HCT116 (cell line): ENCODE results near the gene GNPTAB. TPM values are rescaled to one million over a fixed set of nuclear protein-coding genes. Genes with fewer than 3 reads are reported as not detected.

Experiments
- ATAC-seq: fragments of 200-7000 bp; cut with Tn5 transposase; 2 replicates; pipeline ENCODE4 v1.9.1; 2020; ENCODE audit warnings: mild to moderate bottlenecking, moderate library complexity
- BruUV-seq: library from RNA; stranded (reverse); fragments of 400-500 nt; replicated peaks from 2 replicates; lab custom pipeline; 2021; lab: Mats Ljungman, UMichigan
- CTCF ChIA-PET: fragments of 300-600 bp; sonication (Branson Sonifier 250); formaldehyde crosslinking; loops from one replicate; lab custom pipeline; 2021; ENCODE audit warnings: antibody characterized with exemption; lab: Charles Lee
- POLR2A ChIA-PET: fragments of 300-600, 350-600 bp; sonication (Branson Sonifier 250); formaldehyde crosslinking; loops from one replicate; lab custom pipeline; 2021; ENCODE audit warnings: antibody characterized with exemption; lab: Charles Lee
- RAD21 ChIA-PET, 2 experiments: fragments of 300-600 bp; sonication (Branson Sonifier 250); formaldehyde crosslinking; loops; one replicate each; lab custom pipeline; 2023; ENCODE audit warnings: low total read pairs in 2 of 2; ENCODE audit not compliant: uncharacterized antibody in 2 of 2, unreplicated experiment in 2 of 2, low non-redundant PET in 1 of 2; lab: Charles Lee
- DNase-seq: peaks from one replicate; pipeline ENCODE4 v3.0.0-alpha.2; 2010; ENCODE audit warnings: low read depth, low spot score
- H2AFZ ChIP-seq: fragments of 200-600 bp; shearing (Covaris generic), sonication (generic); 2 replicates; pipeline ENCODE4 v1.6.1; 2017; ENCODE audit warnings: low read depth, mixed run types, mixed read lengths, antibody characterized with exemption, low read length; ENCODE audit not compliant: poor library complexity, severe bottlenecking
- H3K27ac ChIP-seq: 2 replicates; pipeline ENCODE4 v1.5.1; 2012; ENCODE audit warnings: low read depth, low read length
- H3K27me3 ChIP-seq: fragments of 200-600 bp; sonication (generic); 2 replicates; pipeline ENCODE4 v1.6.1; 2016; ENCODE audit warnings: mixed run types, low read length, mixed read lengths; ENCODE audit not compliant: insufficient read depth
- H3K36me3 ChIP-seq, 2 experiments: fragments of 200-500 bp in 1 of 2; fragments of 200-600 bp in 1 of 2; sonication (Bioruptor generic) in 1 of 2; sonication (generic) in 1 of 2; 2 replicates each; pipeline versions ENCODE4 v1.5.1 to v1.6.1; 2014 to 2016; ENCODE audit warnings: low read length in 2 of 2, inconsistent platforms in 1 of 2, mixed read lengths in 1 of 2, mixed run types in 1 of 2; ENCODE audit not compliant: insufficient read depth in 2 of 2, control insufficient read depth in 1 of 2
- H3K4me1 ChIP-seq, 2 experiments: fragments of 200-600 bp in 1 of 2; sonication (generic) in 1 of 2; 2 replicates each; pipeline versions ENCODE4 v1.5.1 to v1.6.1; 2012 to 2017; ENCODE audit warnings: low read length in 2 of 2, inconsistent platforms in 1 of 2, mild to moderate bottlenecking in 1 of 2, mixed read lengths in 1 of 2, mixed run types in 1 of 2, moderate library complexity in 1 of 2; ENCODE audit not compliant: insufficient read depth in 2 of 2, control insufficient read depth in 1 of 2
- H3K4me2 ChIP-seq: fragments of 200-600 bp; sonication (generic); 2 replicates; pipeline ENCODE4 v1.6.1; 2017; ENCODE audit warnings: mixed run types, low read length, mixed read lengths
- H3K4me3 ChIP-seq, 2 experiments: fragments of 200-600 bp in 1 of 2; sonication (generic) in 1 of 2; replicated peaks in 1 of 2; 2 replicates each; pipeline ENCODE4 v1.5.1; 2011 to 2016; ENCODE audit warnings: low read length in 2 of 2, control low read depth in 1 of 2, low read depth in 1 of 2, mild to moderate bottlenecking in 1 of 2, mixed read lengths in 1 of 2, mixed run types in 1 of 2
- H3K79me2 ChIP-seq: fragments of 200-600 bp; sonication (generic); 2 replicates; pipeline ENCODE4 v1.6.1; 2017; ENCODE audit warnings: mild to moderate bottlenecking, mixed run types, low read length, moderate library complexity, mixed read lengths; ENCODE audit not compliant: insufficient read depth
- H3K9ac ChIP-seq: fragments of 200-600 bp; sonication (generic); 2 replicates; pipeline ENCODE4 v1.6.1; 2016; ENCODE audit warnings: low read length, mixed read lengths
- H3K9me2 ChIP-seq: fragments of 200-600 bp; sonication (generic), shearing (Covaris generic); 2 replicates; pipeline ENCODE4 v1.6.1; 2017; ENCODE audit warnings: mixed run types, mild to moderate bottlenecking, moderate library complexity; ENCODE audit not compliant: insufficient read depth
- H3K9me3 ChIP-seq, 2 experiments: fragments of 200-500 bp in 1 of 2; fragments of 200-600 bp in 1 of 2; sonication (Bioruptor generic) in 1 of 2; sonication (generic) in 1 of 2; 2 replicates each; pipeline ENCODE4 v1.6.1; 2014 to 2017; ENCODE audit warnings: low read length in 2 of 2, mixed read lengths in 2 of 2, inconsistent platforms in 1 of 2, low read depth in 1 of 2, mild to moderate bottlenecking in 1 of 2, mixed run types in 1 of 2, moderate library complexity in 1 of 2; ENCODE audit not compliant: control insufficient read depth in 1 of 2, insufficient read depth in 1 of 2
- H4K20me1 ChIP-seq: fragments of 200-600 bp; sonication (generic), shearing (Covaris generic); 2 replicates; pipeline ENCODE4 v1.6.1; 2017; ENCODE audit warnings: mixed run types, mild to moderate bottlenecking, moderate library complexity; ENCODE audit not compliant: insufficient read depth
- ATF3 ChIP-seq: IDR thresholded peaks from 2 replicates; pipeline ENCODE4 v1.6.1; 2012
- CBX3 ChIP-seq: IDR thresholded peaks from 2 replicates; pipeline ENCODE4 v1.6.1; 2012; ENCODE audit warnings: low read depth
- CEBPB ChIP-seq: IDR thresholded peaks from 2 replicates; pipeline ENCODE4 v1.6.1; 2012; ENCODE audit warnings: low read depth
- EGR1 ChIP-seq: IDR thresholded peaks from 2 replicates; pipeline ENCODE4 v1.6.1; 2012; ENCODE audit warnings: low read depth
- ELF1 ChIP-seq: IDR thresholded peaks from 2 replicates; pipeline ENCODE4 v1.6.1; 2012; ENCODE audit warnings: low read depth, borderline replicate concordance
- EZH2 ChIP-seq: fragments of 200-600 bp; sonication (generic); IDR thresholded peaks from 2 replicates; pipeline ENCODE4 v1.6.1; 2017; ENCODE audit warnings: antibody characterized with exemption, mixed run types
- FOSL1 ChIP-seq: IDR thresholded peaks from 2 replicates; pipeline ENCODE4 v1.6.1; 2012; ENCODE audit warnings: low read depth
- MAX ChIP-seq: IDR thresholded peaks from 2 replicates; pipeline ENCODE4 v1.6.1; 2012
- RAD21 ChIP-seq: IDR thresholded peaks from 2 replicates; pipeline ENCODE4 v1.6.1; 2012; ENCODE audit warnings: low read depth, mild to moderate bottlenecking
- SIN3A ChIP-seq: IDR thresholded peaks from 2 replicates; pipeline ENCODE4 v1.6.1; 2012; ENCODE audit warnings: low read depth
- SP1 ChIP-seq: IDR thresholded peaks from 2 replicates; pipeline ENCODE4 v1.6.1; 2012; ENCODE audit warnings: low read depth
- SRF ChIP-seq: IDR thresholded peaks from 2 replicates; pipeline ENCODE4 v1.6.1; 2012; ENCODE audit warnings: low read depth
- TCF7L2 ChIP-seq: IDR thresholded peaks from 2 replicates; pipeline ENCODE4 v1.7.0; 2011; ENCODE audit warnings: borderline replicate concordance, inconsistent platforms; ENCODE audit not compliant: insufficient read depth, insufficient read length; ENCODE audit errors: extremely low read depth
- YY1 ChIP-seq: IDR thresholded peaks from 2 replicates; pipeline ENCODE4 v1.6.1; 2011; ENCODE audit warnings: low read length, low read depth, moderate library complexity, mild to moderate bottlenecking; ENCODE audit not compliant: insufficient replicate concordance; ENCODE audit errors: extremely low read depth
- ZBTB33 ChIP-seq: IDR thresholded peaks from 2 replicates; pipeline ENCODE4 v1.6.1; 2011; ENCODE audit warnings: mild to moderate bottlenecking, low read length, moderate library complexity; ENCODE audit not compliant: insufficient replicate concordance; ENCODE audit errors: extremely low read depth
- ZFX ChIP-seq: fragments of 450-650 bp; IDR thresholded peaks from 2 replicates; pipeline ENCODE4 v1.6.1; 2017
- intact Hi-C: fragments of 100-400 bp; cut with micrococcal nuclease; formaldehyde crosslinking; loops from 2 replicates; pipeline ENCODE4 v1.10.0; 2022
- total RNA-seq: library from RNA; stranded (reverse); gene quantifications from one replicate; pipeline ENCODE4 v1.2.1, GENCODE V29; 2021; ENCODE audit not compliant: unreplicated experiment

The GNPTAB gene
- total RNA-seq, 1 experiment from 2014 or later, result 41.4 TPM

- Histone ChIP-seq H3K4me3 (no peak overlapping the region), H2AFZ (no peak overlapping the region), H3K4me1 (peaks cover 4 to 15% of the 10 kb centered on the region in 2 experiments; a peak in 3 of 4 replicates), H3K36me3 (no peaks in the 10 kb centered on the region), H3K27ac (no peak overlapping the region), H3K4me2 (peak overlapping the region; percentile 38; the same call in 1 of the 2 replicates), H3K9ac (no peak overlapping the region), H3K27me3 (no peaks in the 10 kb centered on the region), H3K9me3 (no peaks in the 10 kb centered on the region), H4K20me1 (no peaks in the 10 kb centered on the region), H3K9me2 (no peaks in the 10 kb centered on the region), H3K79me2 (peaks cover 80% of the 10 kb centered on the region)
- no peak for DNase-seq
- no TSS peak for BruUV-seq
- ChIA-PET RAD21 (no interaction called here), POLR2A (no interaction called here), CTCF (no interaction called here)
- TF ChIP-seq RAD21 (no peak), SRF (no peak), TCF7L2 (no peak)
- intact Hi-C loops, result no loop called here
- ATAC-seq, result no peak
These were observed 124.4 kb downstream of the GNPTAB start for GRCh38 chr12:101706403-101706802.

- Histone ChIP-seq H3K4me2 (no peak overlapping the region), H3K36me3 (no peaks in the 10 kb centered on the region), H3K27me3 (no peaks in the 10 kb centered on the region), H3K27ac (no peak overlapping the region), H3K9me3 (no peaks in the 10 kb centered on the region), H3K4me1 (peaks cover 6 to 22% of the 10 kb centered on the region in 2 experiments; a peak in 3 of 4 replicates), H4K20me1 (no peaks in the 10 kb centered on the region), H2AFZ (no peak overlapping the region), H3K9ac (no peak overlapping the region), H3K9me2 (no peaks in the 10 kb centered on the region), H3K79me2 (peaks cover 81% of the 10 kb centered on the region), H3K4me3 (no peak overlapping the region)
- ATAC-seq (no peak), DNase-seq (no peak)
- intact Hi-C loops, result no loop called here
- POLR2A ChIA-PET, result no interaction called here
- CTCF ChIA-PET, result no interaction called here
- no TSS peak for BruUV-seq
- RAD21 ChIA-PET, result no interaction called here
- TF ChIP-seq ZBTB33, result no peak
- TF ChIP-seq SIN3A, result no peak
- no peak for TF ChIP-seq RAD21
- TF ChIP-seq CBX3, result no peak
- TF ChIP-seq CEBPB, result no peak
- no peak for TF ChIP-seq SP1
- TF ChIP-seq SRF, result no peak
- no peak for TF ChIP-seq ATF3
- no peak for TF ChIP-seq FOSL1
- no peak for TF ChIP-seq ELF1
- no peak for TF ChIP-seq EZH2
- TF ChIP-seq ZFX, result no peak
- no peak for TF ChIP-seq MAX
- no peak for TF ChIP-seq YY1
- no peak for TF ChIP-seq EGR1
These were observed 127.3 kb downstream of the GNPTAB start for GRCh38 chr12:101703487-101703886.
